HCT116 (cell line): ENCODE data around the gene MRPS34.

Experiments used
- CEBPB ChIP-seq: IDR thresholded peaks from 2 replicates; pipeline ENCODE4 v1.6.1; 2012; ENCODE audit warnings: low read depth
- CTCF ChIP-seq, 3 experiments: fragments of 200-600 bp in 1 of 3; sonication (generic) in 1 of 3; IDR thresholded peaks in 2 of 3; conservative IDR thresholded peaks in 1 of 3; 2 replicates each; pipeline ENCODE4 v1.5.1; 2012 to 2017; ENCODE audit warnings: low read depth in 2 of 3, low read length in 2 of 3, antibody characterized with exemption in 1 of 3, borderline replicate concordance in 1 of 3, control low read depth in 1 of 3, mild to moderate bottlenecking in 1 of 3, mixed read lengths in 1 of 3, mixed run types in 1 of 3, moderate library complexity in 1 of 3; ENCODE audit not compliant: insufficient read depth in 1 of 3
- EGR1 ChIP-seq: IDR thresholded peaks from 2 replicates; pipeline ENCODE4 v1.6.1; 2012; ENCODE audit warnings: low read depth
- FOSL1 ChIP-seq: IDR thresholded peaks from 2 replicates; pipeline ENCODE4 v1.6.1; 2012; ENCODE audit warnings: low read depth

GRCh38 chr16:1793578-1794220, 20.8 kb upstream of the MRPS34 start, which contains the start of gene IGFALS:
- TF ChIP-seq CEBPB (no peak), FOSL1 (no peak), CTCF (IDR thresholded peaks at IDR 0.05 in 2 of 3, conservative IDR thresholded peaks at IDR 0.05 in 1 of 3; ENCODE audit: borderline replicate concordance in 1 of 3, insufficient read depth in 1 of 3, low read depth in 2 of 3, low read length in 2 of 3) (no peak), EGR1 (no peak)
